Endothelial cell of umbilical vein (primary cell): ENCODE results near the gene KCNJ12. TPM values are rescaled to one million over a fixed set of nuclear protein-coding genes. Genes with fewer than 3 reads are reported as not detected.

Experiments used
- BruUV-seq: library from RNA; stranded (reverse); fragments of 400-500 nt; replicated peaks from 2 replicates; lab custom pipeline; 2021; lab: Mats Ljungman, UMichigan
- CTCF ChIA-PET: fragments of 300-600, 350-600 bp; sonication (Branson Sonifier 250); formaldehyde crosslinking; loops from one replicate; lab custom pipeline; 2021; ENCODE audit warnings: antibody characterized with exemption, inconsistent platforms; lab: Charles Lee
- POLR2A ChIA-PET: fragments of 300-600, 350-600 bp; sonication (Branson Sonifier 250); formaldehyde crosslinking; loops from one replicate; lab custom pipeline; 2021; ENCODE audit warnings: antibody characterized with exemption, inconsistent platforms; lab: Charles Lee
- DNase-seq: peaks from one replicate; pipeline ENCODE4 v3.0.0-alpha.2; 2011; ENCODE audit warnings: low read depth, low spot score
- FAIRE-seq: peaks from 2 replicates; lab custom pipeline; 2011; peaks lifted over from hg19 to GRCh38; lab: Jason Lieb, UNC
- H2AFZ ChIP-seq: 2 replicates; pipeline ENCODE4 v1.6.0; 2012; ENCODE audit warnings: low read depth, low read length, control low read depth, inconsistent platforms
- H3K27ac ChIP-seq: 2 replicates; pipeline ENCODE4 v1.5.1; 2011; ENCODE audit warnings: low read depth, mild to moderate bottlenecking, control low read depth, low read length, moderate library complexity; ENCODE audit not compliant: insufficient read depth
- H3K27me3 ChIP-seq, 2 experiments: 2 replicates each; pipeline versions ENCODE4 v1.6.0 to v1.6.1; 2011; ENCODE audit warnings: low read length in 2 of 2, mixed read lengths in 1 of 2; ENCODE audit not compliant: control insufficient read depth in 2 of 2, insufficient read depth in 2 of 2
- H3K36me3 ChIP-seq, 2 experiments: 2 replicates in 1 of 2; 3 replicates in 1 of 2; pipeline ENCODE4 v1.5.1; 2011; ENCODE audit warnings: low read length in 2 of 2, mild to moderate bottlenecking in 1 of 2, moderate library complexity in 1 of 2; ENCODE audit not compliant: control insufficient read depth in 2 of 2, insufficient read depth in 2 of 2; ENCODE audit errors: extremely low read depth in 1 of 2
- H3K4me1 ChIP-seq: 3 replicates; pipeline ENCODE4 v1.5.1; 2011; ENCODE audit warnings: mild to moderate bottlenecking, low read length; ENCODE audit not compliant: control insufficient read depth, insufficient read depth; ENCODE audit errors: extremely low read depth
- H3K4me2 ChIP-seq: 2 replicates; pipeline ENCODE4 v1.6.1; 2011; ENCODE audit warnings: low read length, control low read depth, mixed read lengths; ENCODE audit not compliant: insufficient read depth
- H3K4me3 ChIP-seq, 3 experiments: fragments of 200-600 bp in 1 of 3; sonication (generic), shearing (Covaris generic) in 1 of 3; replicated peaks in 1 of 3; 2 replicates each; pipeline ENCODE4 v1.5.1; 2011 to 2016; ENCODE audit warnings: control low read depth in 3 of 3, low read length in 3 of 3, mild to moderate bottlenecking in 2 of 3, inconsistent platforms in 1 of 3, low read depth in 1 of 3, moderate library complexity in 1 of 3; ENCODE audit not compliant: insufficient read depth in 1 of 3
- H3K79me2 ChIP-seq: 2 replicates; pipeline ENCODE4 v1.6.0; 2012; ENCODE audit warnings: low read length, inconsistent platforms; ENCODE audit not compliant: control insufficient read depth, insufficient read depth
- H3K9ac ChIP-seq: replicated peaks from 2 replicates; pipeline ENCODE3; 2011; ENCODE audit warnings: low read length, control low read depth; ENCODE audit not compliant: insufficient read depth; ENCODE audit errors: extremely low read depth
- H3K9me1 ChIP-seq: replicated peaks from 3 replicates; pipeline ENCODE4 v1.6.0; 2011; ENCODE audit warnings: mild to moderate bottlenecking, low read length; ENCODE audit not compliant: control insufficient read depth, insufficient read depth; ENCODE audit errors: extremely low read depth
- H3K9me3 ChIP-seq: replicated peaks from 2 replicates; pipeline ENCODE4 v1.5.1; 2012; ENCODE audit warnings: low read length, inconsistent platforms; ENCODE audit not compliant: control insufficient read depth, insufficient read depth
- H4K20me1 ChIP-seq: replicated peaks from 2 replicates; pipeline ENCODE3; 2011; ENCODE audit warnings: mild to moderate bottlenecking, low read length; ENCODE audit not compliant: control insufficient read depth, insufficient read depth; ENCODE audit errors: extremely low read depth
- CTCF ChIP-seq, 2 donors: IDR thresholded peaks; 1 replicate in 1 of 2; 2 replicates in 1 of 2; pipeline ENCODE4 v1.5.1; 2011; ENCODE audit warnings: low read length in 2 of 2, mild to moderate bottlenecking in 2 of 2, moderate library complexity in 2 of 2, control low read depth in 1 of 2, inconsistent platforms in 1 of 2, low read depth in 1 of 2; ENCODE audit not compliant: insufficient read depth in 1 of 2; ENCODE audit errors: extremely low read depth in 1 of 2
- EZH2 ChIP-seq: IDR thresholded peaks from 2 replicates; pipeline ENCODE4 v1.6.1; 2012; ENCODE audit warnings: borderline replicate concordance, low read depth, mild to moderate bottlenecking, moderate library complexity, low read length, inconsistent platforms; ENCODE audit not compliant: severe bottlenecking
- FOS ChIP-seq: IDR thresholded peaks from 2 replicates; pipeline ENCODE4 v1.6.1; 2011; ENCODE audit warnings: mild to moderate bottlenecking, low read length, moderate library complexity, borderline replicate concordance; ENCODE audit not compliant: insufficient read depth
- GATA2 ChIP-seq: IDR thresholded peaks from 2 replicates; pipeline ENCODE4 v1.7.0; 2011; ENCODE audit warnings: low read depth, mild to moderate bottlenecking, moderate library complexity, mixed read lengths, low read length; ENCODE audit not compliant: insufficient read length, insufficient read depth
- JUN ChIP-seq: IDR thresholded peaks from 2 replicates; pipeline ENCODE4 v1.6.1; 2011; ENCODE audit warnings: borderline replicate concordance, low read depth; ENCODE audit not compliant: insufficient read length, insufficient read depth
- MAX ChIP-seq: IDR thresholded peaks from 2 replicates; pipeline ENCODE4 v1.6.1; 2011; ENCODE audit not compliant: insufficient read depth, insufficient read length
- MYC ChIP-seq: IDR thresholded peaks from one replicate; pipeline ENCODE4 v1.6.1; 2011; ENCODE audit warnings: mild to moderate bottlenecking, low read depth, low read length
- POLR2A ChIP-seq: IDR thresholded peaks from 2 replicates; pipeline ENCODE4 v1.6.1; 2012; ENCODE audit warnings: low read depth, mild to moderate bottlenecking, control low read depth, low read length
- POLR2AphosphoS5 ChIP-seq: IDR thresholded peaks from 2 replicates; pipeline ENCODE4 v1.6.1; 2012; ENCODE audit warnings: low read depth, mild to moderate bottlenecking, control low read depth, low read length, moderate library complexity; ENCODE audit not compliant: insufficient read depth
- dilution Hi-C: fragments of 300-500 bp; cut with MboI; formaldehyde crosslinking; loops from one replicate; pipeline ENCODE4 v1.15.0; 2019; ENCODE audit warnings: low sequenced_read_pairs; ENCODE audit not compliant: extremely low pct_ligation_motif_present
- intact Hi-C: fragments of 100-400 bp; cut with micrococcal nuclease; formaldehyde crosslinking; loops from one replicate; pipeline ENCODE4 v1.10.0; 2022
- polyA plus RNA-seq, 4 experiments: library from polyadenylated mRNA; depleted of rRNA in 3 of 4; stranded (reverse) in 3 of 4; unstranded in 1 of 4; fragments of >200 nt; gene quantifications; 2 replicates each; pipeline versions ENCODE4 v1.2.1 to v1.2.3, GENCODE V29; 2011 to 2012; ENCODE audit warnings: missing spikeins in 1 of 4
- total RNA-seq: library from RNA; stranded (reverse); gene quantifications from 2 replicates; pipeline ENCODE4 v1.2.3, GENCODE V29; 2021

KCNJ12 gene
- total and polyA plus RNA-seq, 2 donors (not counting 3 experiments of a cell fraction or from before 2014, with no cell fraction given): 0.19 to 0.44 TPM

DNA sequence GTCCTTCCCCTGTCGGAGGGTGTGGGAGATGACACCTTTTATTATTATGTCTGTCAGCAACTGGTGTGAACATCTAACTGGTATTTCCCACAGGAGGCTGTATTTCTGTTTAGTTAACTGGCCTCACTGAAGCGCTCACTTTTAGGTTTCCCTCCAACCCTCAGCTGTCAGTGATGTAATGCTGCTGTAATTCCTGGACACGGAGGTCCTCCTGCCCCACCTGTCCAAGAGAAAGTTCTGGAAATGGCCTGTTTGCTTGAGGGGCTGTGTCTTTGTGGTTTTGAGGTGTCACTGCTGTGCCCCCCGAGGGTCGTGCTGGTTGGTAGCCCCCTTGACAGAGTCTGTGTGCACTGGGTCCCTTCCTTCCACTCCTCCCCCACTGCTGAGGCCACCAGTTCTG is 11.5 kb downstream of the KCNJ12 start:
- Histone ChIP-seq H3K4me1 (no peaks in the 10 kb centered on the region), H3K36me3 (no peaks in the 10 kb centered on the region), H3K27me3 (no peaks in the 10 kb centered on the region), H3K79me2 (no peaks in the 10 kb centered on the region), H3K4me2 (no peak overlapping the region), H3K27ac (no peak overlapping the region), H3K9me1 (no peaks in the 10 kb centered on the region), H3K9me3 (no peaks in the 10 kb centered on the region), H4K20me1 (no peaks in the 10 kb centered on the region), H3K9ac (no peak overlapping the region), H3K4me3 (no peak overlapping the region), H2AFZ (no peak overlapping the region)
- intact Hi-C loops: no loop called here
- POLR2A ChIA-PET: no interaction called here
- dilution Hi-C loops: no loop called here
- TF ChIP-seq POLR2AphosphoS5 (no peak), GATA2 (no peak), POLR2A (no peak), FOS (no peak), EZH2 (no peak), CTCF (IDR thresholded peaks at IDR 0.05; ENCODE audit: extremely low read depth in 1 of 2, insufficient read depth in 1 of 2, low read depth in 1 of 2, low read length in 2 of 2) (no peak), MAX (no peak), JUN (no peak), MYC (no peak)
- DNase-seq: no peak
- BruUV-seq: no TSS peak
- CTCF ChIA-PET: interaction anchor here (0.7 kb wide), 1 partner anchor 48 kb away, joined by 3 read pairs; no protein-coding TSS in a partner anchor
- no peak for FAIRE-seq
